Measurements from ENCODE around the gene FMNL2.
A peak's percentile ranks its signal among the peaks of the same experiment; 100 is the strongest.

FMNL2 gene

DNA sequence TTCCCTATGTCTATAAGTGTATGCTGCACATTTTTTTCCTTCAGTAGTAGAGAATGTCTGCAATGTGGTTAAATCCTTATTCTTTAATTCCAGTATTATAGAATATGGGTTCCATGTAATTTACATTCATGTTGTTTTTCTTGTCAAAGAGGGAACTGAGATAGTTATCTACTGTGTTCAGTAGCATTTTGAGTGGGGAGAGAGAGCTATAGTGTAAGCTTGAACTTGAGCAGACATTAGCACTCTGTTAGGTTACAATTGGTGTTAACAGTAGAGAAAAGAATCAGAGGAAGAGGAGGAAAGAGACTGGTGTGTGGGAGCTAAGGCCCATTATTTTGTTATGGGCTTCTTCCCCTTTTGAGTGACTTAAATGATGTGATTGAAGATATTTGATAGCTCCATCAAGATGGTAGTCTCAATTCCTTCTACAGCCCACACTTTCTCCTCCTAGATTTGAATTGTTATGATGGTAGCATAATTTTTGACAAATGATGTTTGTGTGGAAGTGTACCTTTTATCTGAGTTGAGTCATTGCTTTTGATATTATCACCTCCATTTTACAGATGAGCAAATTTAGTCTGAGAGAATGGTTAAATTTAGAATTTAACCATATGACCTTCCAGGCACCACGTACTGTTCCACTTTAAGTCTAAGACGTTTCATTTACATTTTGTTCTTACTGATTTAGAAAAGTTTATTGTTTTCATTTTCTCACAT lies 71.3 kb downstream of the FMNL2 start:
- no peak for DNase-seq

DNA sequence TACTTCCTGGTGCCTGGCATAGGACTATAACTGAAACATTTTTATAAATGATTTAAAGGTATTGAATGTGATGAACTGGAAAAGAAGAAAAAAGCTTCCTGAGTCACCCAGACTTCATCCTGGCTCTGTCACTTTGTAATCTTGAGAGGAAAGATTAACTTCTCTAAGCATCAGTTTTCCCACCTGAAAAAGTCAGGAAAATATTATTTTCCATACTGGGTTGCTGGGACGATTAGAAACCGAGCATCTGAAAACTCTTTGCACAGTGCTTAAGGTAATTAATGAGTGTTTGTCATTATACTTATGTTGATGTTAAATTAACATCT lies 71.8 kb downstream of the FMNL2 start:
- no peak for DNase-seq

DNA sequence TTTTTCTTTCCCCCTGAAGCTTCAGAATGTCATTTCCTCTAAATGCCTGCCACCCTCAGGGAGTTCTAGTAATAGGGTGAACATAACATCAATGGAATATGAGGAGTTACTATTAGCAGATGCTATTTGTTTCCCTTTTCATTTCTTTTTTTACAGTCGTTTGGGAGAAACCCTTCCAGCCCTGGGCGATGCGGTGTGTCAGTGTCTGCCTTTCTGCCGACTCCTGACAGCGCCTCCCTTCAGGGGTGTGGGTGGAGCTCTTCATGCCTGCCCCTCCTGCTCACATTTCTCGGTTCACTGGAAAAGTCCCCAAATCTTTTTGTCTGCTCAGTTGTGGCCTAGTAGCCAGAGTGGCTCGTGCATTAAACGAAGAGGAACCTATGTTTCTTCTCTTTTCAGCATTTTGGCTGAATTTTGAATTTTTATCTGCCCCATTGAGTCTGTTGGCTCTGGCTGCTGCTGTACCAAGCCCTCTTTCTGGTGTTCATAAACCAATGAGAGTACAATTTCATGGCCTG lies 72.3 kb downstream of the FMNL2 start:
- DNase-seq, result peak; percentile 6 to 16

DNA sequence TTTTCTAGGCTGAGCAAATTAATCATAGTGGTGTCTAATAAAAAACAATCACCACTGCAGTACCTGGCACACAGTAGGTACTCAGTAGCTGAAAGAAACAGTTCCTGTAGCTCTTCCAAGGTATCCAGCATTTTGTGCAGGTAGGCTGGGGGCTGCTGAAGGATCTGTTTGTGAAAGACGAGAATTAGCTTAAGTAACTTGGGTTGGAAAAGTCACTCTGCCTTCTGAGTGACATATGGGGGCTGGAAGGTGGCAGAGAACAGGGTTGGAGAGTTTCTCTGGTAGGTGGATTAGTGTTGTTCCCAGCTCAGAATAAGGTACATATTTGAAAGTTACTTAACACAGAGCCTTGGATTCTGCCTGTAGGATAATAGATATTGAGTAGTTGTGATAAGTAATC lies 72.8 kb downstream of the FMNL2 start:
- no peak for DNase-seq

DNA sequence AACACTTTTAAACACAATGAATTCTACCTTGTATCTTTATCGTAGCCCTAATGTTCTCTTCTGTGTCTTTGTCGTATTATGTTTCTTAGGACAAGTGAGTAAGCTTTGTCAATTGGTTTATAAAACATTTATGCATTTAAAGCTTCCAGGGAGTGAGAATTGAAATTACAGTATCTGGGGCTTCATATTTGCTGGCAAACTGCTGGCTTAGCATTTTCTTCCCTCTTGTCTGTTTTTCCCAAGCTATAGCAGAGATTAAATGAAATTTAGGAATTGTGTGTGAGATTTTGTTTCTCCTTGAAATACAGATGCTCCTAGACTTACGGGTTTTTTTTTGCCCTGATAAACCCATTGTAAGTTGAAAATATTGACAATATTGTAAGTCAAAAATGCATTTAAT lies 73.3 kb downstream of the FMNL2 start:
- no peak for DNase-seq

DNA sequence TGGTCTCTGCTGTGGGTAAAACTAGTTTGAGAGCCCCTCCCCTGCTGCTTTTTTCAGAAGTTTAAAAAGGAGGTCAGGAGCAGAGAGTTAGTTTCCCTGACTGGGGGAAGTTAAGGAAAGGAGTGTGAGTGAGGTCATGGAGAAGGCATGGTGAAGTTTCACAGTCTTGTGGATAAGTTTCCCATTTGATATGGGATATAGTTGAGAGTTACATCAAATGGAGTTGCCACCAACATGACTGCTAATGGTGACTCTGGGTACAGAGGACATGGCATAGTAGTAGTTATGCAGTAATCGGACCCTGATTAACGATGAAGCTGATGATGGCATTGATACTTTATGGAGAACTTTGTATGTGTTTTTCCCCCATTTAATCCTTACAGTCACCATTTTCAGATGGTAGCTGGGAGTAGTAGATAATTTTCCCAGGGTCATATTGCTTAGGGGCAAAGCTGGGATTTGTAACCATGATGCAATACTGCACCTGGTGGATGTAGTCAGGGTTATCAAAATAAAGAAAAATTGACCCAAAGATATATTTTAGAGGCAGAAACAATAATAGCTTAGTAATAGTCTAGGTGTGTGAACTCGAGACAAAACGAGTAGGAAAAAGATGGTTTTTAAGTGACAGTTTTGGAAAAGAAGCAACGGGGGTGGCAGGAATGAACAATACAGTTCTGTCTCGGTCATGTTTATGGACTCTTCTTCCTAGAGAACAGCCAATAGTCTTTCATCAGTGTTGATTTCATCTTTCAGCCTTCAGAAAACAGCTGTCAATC lies 74.6 kb downstream of the FMNL2 start:
- DNase-seq, result no peak

DNA sequence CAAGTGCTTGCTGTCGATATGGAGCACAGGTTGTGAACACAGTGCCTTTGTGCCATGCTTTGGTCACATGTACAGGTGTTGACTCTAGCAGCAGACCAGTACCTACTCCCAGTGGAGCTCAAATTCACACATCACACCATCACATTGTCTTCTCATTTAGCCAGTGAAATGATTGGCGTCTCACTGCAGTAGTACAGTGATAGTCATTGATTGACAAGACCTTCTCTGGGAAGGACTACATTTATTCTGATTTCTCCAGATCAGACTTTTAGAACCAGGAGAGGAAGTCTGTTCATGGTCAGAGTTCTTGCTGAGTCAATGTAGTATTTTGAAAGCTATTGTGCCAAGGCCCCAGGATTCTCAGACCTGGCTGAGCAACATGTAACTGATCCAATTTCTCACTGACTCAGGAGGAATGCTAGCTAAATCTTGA lies 75.2 kb downstream of the FMNL2 start:
- no peak for DNase-seq

DNA sequence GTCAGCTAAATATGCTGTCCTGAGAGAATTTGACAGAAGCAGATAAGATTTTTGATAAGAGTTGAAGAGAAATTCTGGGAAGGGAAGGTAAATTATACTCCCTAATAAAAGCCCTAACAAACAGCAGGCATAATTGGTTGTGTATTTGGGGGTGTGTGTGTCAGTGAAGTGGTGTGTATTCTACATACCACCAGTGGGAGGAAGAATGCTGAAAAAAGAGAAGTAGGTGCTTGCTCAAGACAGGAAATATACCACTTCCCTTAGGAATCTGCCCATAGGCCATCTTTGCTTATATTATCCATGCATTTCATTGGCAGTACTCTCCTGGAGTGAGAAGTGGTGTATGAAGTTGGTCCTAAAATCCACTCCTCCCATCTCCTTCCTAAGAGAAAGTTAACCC lies 76.2 kb downstream of the FMNL2 start:
- no peak for DNase-seq

DNA sequence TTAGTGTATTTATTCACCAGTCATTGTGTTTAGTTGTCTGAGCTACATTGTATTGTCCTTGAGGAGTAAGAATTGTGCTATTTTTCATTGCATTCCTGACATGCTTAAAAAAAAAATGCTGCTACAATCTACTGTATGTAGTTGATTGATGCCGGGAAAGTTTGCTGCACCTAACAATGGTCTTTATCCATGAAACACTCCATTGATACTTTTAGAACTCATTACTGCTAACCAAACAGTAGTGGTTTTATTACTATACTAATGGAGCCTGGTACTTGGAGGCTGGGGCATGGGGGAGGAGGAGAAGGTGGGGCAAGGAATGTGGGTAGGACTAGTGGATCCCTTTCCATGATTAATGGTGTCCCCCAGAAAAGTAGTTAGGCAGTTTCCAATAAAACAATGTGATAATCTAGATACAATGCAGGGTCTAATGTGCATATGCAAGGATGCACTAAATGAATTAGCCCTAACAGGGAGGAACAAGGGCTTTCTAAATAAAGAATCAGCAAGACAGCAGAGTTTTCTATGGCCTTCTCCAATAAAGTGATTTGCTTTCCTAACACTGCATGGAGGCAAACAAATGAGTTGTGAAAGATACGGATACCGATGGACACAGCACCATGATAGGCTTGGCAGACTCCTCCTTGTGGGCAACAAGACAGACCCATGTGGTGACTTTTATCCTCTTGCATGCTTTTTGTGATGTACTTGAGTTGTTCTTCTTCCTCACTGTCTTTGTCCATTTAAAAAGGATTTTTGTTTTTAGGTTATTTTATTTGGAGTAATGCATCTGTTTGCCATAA lies 78.5 kb downstream of the FMNL2 start:
- DNase-seq, result no peak

DNA sequence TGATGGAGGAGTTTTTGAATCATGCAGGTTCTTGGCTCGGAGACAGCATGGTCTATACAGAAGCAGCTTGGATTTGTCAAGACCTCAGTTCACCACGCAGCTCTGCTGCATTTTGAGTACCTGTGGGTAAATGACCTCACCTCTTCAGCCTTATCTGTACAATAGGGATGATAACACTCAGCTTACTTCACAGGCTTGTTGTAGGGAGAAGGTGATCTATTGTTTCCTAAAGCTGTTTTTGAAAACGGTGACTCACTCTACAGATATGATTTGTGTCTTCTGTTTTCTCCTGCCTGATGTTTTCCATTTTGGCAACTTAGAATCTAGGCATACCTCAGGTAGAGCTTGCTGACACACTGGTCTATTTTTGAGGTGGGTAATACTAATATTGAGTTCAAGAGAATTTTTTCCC lies 80.3 kb downstream of the FMNL2 start:
- DNase-seq, result no peak

DNA sequence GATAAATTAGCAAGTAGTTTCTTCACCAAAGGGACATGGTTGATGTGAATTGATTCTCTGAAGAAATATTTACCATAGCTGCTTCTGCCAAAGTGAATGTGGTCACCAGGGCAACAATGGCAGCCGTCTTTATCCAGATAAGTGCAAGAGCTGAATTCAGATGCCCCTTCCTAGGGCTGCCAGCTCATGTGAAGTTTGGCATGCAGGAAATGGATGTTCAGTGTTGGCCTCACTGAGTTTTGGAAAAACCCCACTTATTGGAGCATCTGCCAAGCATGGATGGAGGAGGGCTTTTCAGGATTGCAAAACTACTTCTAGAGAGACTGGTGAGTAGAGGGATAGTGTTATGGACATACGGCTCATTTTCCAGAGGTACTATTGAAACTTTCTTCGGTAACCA lies 80.8 kb downstream of the FMNL2 start:
- DNase-seq, result no peak

DNA sequence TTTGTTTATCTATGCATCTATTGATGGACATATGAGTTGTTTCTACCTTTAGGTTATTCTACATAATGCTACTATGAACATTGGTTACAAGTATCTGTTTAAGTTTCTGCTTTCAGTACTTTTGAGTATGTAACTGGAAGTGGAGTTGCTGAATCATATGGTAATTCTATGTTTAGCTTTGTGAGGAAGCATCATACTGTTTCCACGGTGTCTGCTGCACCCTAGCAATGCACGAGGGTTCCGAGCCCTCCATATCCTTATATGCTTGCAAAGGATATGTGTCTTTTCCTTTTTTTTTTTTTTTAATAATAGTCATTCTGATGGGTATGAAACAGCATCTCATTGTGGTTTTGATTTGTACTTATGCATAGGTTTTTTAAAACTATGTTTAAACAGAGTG lies 83.7 kb downstream of the FMNL2 start:
- peak in 1 of 2 donors; percentile 21 for DNase-seq

DNA sequence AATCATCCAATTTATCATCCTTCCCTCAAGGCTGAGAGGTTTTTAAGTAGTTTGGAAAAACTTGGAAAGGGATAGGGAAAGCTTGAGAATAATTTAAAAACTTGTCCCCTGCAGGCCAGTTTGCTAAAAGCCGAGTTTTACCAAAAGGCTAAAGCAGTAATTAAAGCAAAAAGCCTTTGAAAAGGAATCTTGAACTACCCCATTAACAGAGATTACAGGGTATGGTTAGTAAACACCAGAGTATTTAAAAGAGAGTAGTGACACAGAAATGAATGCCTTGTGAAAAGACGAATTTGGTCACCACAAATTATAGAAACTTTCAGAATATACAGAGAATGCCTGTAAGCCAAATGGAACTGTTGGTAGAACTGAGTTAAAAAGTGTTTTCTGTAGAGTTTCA lies 85.0 kb downstream of the FMNL2 start:
- DNase-seq, result no peak

DNA sequence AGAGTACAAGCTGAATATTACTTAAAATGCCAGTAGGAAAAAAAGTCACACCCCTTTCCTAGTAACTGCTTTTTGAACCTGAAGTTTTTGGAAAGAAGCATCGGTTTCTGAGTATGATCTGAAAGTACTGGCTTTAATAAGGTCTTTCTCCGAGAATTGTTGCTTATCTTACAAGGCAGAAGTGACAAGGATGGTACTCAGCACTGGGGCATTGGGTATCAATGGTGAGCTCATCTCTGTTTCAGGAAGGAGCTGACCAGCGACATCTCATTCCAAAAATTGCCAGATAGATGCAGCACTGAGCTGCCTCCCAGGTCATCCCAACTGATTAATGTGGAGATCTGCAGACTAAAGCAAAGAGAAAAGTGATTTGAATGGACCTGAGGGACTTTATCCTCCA lies 85.4 kb downstream of the FMNL2 start:
- no peak for DNase-seq

DNA sequence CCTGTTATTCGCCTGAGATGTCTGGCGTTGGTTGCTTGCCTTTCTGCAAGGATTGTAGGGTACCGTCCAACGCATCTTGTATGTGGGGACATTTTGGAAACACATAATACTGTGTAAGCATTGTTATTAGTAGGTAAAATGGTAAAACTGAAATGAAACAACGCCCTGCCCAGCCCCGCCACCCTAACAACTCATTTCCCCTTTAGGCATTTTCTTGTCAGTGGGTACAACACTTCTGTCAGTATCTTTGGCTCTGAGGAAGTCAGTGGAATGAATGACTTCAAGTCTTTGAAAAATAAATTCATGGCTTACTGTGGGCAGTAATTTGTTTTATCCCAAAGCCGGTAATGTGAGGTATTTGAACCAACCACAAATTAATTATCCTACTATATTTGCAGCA lies 86.0 kb downstream of the FMNL2 start:
- DNase-seq, result peak; percentile 8 to 24

DNA sequence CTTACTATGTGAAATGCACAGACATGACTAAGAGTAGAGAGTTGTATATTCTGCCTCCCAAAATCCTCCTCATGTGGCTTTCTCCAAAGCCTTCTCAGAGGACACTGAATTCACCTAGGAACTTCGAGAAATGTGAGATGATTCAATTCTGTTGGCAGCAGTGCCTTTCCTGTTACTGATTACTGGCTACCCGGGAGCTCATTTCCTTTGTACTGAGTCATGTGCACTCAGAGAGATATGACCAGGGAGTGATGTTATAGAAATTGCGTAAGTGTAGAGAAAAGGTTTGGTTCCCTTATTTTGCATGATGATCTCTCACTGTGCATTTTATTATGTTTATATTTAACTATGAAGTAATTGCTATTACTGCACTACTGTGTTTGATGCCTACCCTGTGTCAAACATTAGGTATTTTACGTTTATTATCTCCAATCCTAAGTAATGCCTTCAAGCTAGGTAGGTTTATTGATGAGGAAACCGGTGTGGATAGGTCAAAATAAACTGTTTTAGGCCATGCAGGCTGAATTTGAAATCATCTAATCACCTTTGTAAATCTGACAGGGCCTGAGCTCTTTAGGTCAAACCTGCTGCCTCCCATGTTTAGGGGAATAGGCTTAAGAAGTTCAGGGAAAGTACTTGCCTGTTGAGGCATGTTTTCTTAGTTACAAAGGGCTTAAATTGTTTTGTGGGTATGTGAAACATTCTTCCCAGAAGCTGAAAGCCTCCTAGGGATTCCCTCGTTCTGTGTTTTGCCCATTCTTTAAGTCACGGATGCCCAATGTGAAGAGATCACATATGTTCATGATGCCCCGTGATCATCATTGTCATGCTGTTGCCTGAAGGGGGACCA lies 86.8 kb downstream of the FMNL2 start:
- DNase-seq, result peak; percentile 29 to 59

DNA sequence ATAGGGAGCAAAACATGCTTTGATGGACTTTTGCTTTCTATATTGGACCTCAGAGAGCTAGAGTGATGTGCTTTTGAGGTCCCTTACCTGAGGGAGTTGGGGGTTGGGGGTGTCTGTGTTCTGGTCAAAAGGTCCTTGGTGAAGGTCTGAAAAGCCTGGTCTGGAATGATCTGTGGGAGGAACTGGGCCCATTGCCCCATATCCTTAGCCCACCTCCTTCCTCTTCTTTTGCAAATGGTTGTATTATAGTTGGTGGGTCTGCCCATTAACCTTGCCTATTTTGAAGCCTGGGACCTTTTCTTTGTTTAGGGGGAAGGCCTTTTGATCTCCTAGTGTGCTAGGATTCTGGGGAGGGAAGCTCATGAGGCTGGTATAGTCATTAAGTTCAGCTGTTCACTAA lies 88.7 kb downstream of the FMNL2 start:
- no peak for DNase-seq

DNA sequence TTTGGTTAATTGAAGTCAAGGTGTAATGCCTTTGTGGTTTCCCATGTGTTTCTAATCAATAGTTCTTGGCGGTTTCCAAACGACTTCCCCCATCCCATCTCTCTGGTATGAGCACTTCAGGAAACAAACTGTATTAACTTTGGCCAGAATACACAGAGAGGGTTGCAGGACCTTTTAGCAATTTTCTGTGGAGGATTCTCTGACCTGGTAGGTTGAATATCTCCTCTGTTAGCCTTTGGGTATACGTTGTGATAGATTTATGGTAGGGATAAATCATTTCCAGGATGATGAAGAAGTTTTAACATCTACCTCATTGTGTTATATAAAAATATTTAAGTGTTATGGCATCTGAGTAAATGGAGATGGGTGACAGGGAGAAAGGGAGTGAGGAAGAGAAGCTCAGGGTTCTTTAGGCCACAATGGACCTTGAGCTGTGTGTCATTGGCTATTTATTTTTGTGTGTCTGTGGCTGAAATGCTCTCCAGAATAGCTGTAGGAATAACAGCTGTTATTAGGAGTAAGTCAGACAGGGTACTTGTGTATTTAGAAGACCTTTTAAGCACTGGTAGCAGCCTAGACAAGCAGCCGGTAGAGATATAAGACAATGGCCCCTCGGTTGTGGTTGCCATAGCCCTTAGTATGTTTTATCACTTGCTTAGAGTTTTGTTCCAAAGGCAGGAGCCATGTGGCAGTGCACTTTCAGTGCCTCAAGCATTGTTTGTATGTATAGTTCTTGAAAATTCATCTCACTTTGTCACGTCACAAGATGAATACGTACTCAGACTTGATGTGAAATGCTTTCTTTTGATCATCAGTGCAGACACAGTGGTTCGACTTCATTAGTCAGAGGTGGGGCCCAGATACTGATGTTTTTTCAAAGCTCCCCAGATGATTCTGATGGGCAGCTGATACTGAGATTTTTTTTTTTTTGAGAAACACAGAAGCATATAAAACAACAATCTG lies 91.1 kb downstream of the FMNL2 start:
- DNase-seq, result no peak

DNA sequence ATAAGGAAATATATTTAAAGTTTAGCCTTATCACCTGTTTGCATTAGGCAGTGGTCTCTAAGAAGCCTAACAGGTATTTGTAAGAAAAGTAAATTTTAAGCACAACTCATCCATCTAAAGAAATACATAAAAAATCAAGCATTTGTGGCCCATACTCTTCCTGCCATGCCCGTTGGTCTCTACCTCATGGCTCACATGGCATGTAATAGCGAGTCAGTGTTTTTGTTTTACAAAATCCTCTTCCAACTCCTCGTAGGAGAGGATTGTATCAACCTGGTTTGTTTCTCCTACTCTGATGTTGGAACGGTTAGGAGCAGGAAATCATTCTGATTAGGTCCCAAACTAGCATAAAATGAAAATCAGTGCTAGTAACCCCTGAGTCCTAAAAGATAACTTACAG lies 91.8 kb downstream of the FMNL2 start:
- DNase-seq, result no peak

DNA sequence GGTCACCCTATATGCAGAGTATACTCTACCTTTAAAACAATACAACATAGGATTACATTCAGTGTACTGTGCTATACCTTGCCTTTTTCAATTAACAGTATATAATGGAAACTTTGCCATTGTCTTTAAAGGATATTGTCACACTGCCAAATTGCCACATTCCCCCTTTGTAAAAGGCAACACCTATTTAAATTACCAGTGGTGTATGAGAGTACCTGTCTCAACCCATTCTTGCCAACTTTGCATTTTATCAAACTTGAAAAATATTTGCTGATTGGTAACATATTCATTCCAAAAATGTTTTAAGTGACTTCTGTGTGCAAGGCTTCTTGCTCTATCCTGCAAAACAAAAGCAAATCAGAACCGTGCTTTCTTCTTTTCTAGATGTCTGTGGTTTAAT lies 92.9 kb downstream of the FMNL2 start:
- DNase-seq, result no peak

DNA sequence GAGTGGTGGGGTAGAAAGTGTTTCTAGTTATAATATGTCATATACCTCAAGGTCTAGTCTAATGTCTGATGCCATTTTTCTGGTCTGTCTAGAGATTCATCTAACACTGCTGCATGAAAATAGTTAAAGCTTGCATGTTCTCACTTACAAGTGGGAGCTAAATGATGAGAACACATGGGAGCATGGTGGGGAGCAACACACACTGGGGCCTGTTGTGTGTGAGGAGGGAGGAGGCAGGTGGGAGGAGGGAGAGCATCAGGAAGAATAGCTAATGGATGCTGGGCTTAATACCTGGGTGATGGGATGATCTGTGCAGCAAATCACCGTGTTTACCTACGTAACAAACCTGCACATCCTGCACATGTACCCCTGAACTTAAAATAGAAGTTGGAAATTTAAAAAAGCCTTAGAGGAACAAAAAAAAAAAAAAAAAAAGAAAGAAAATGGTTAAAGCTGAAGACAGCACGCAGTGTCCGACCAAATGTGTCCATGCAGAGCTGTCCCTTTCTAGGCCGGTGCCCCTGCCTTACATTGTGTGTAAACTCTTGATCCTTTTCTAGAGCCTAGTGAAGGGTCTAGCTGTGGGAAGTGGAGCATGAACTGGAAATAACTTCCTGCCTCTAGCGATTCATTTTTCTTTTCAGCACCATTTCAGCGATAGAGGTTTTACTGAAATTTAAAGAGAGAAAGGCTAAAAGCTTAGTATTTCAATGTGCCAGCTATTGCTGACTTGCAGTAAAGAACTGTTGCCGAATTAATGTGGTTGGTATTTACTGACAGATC lies 94.0 kb downstream of the FMNL2 start:
- DNase-seq, result no peak
